T-helper 17 cell (primary cell): Measurements from ENCODE around the gene VWCE. TPM values are rescaled to one million over a fixed set of nuclear protein-coding genes. Genes with fewer than 3 reads are reported as not detected.

Source experiments
- ATAC-seq: fragments of 150-1000 bp; cut with Tn5 transposase; 2 replicates; pipeline ENCODE4 v1.10.0; 2021; ENCODE audit warnings: mild to moderate bottlenecking, moderate library complexity
- DNase-seq, 3 donors: peaks; one replicate each; pipeline versions ENCODE4 v3.0.0 to v3.0.0-alpha.2; 2020 to 2021
- H3K9me3 ChIP-seq: one replicate; pipeline ENCODE4 v1.7.0; 2013; ENCODE audit warnings: low read length, mild to moderate bottlenecking; ENCODE audit not compliant: control insufficient read depth, poor library complexity, severe bottlenecking
- H3K27ac Mint-ChIP-seq: one replicate; pipeline ENCODE4 v1.8.0; 2022; ENCODE audit warnings: mild to moderate bottlenecking, moderate library complexity, mixed read lengths
- H3K27me3 Mint-ChIP-seq: one replicate; pipeline ENCODE4 v1.8.0; 2022; ENCODE audit warnings: mixed read lengths
- H3K36me3 Mint-ChIP-seq: one replicate; pipeline ENCODE4 v1.8.0; 2022; ENCODE audit warnings: low read depth, mixed read lengths
- H3K4me1 Mint-ChIP-seq: one replicate; pipeline ENCODE4 v1.8.0; 2022; ENCODE audit warnings: mild to moderate bottlenecking, mixed read lengths
- H3K4me3 Mint-ChIP-seq: one replicate; pipeline ENCODE4 v1.8.0; 2022; ENCODE audit warnings: mild to moderate bottlenecking, moderate library complexity, mixed read lengths
- total RNA-seq, 4 donors: library from RNA in 2 of 4; stranded (reverse) in 2 of 4; gene quantifications; one replicate each; pipeline ENCODE4 v1.2.3 and lab custom pipeline; 2022 to 2026

The VWCE gene
- total RNA-seq, 2 donors from 2014 or later = 0.65 to 1.4 TPM

- no peak for DNase-seq
- Mint-ChIP-seq H3K27ac (no peak overlapping the region), H3K27me3 (no peaks in the 10 kb centered on the region), H3K36me3 (peaks cover 8% of the 10 kb centered on the region), H3K4me1 (no peaks in the 10 kb centered on the region), H3K4me3 (no peak overlapping the region)
- ATAC-seq = no peak
- H3K9me3 ChIP-seq = no peaks in the 10 kb centered on the region
Measured at GRCh38 chr11:61309141-61309540, 14.0 kb upstream of the VWCE start.

DNA sequence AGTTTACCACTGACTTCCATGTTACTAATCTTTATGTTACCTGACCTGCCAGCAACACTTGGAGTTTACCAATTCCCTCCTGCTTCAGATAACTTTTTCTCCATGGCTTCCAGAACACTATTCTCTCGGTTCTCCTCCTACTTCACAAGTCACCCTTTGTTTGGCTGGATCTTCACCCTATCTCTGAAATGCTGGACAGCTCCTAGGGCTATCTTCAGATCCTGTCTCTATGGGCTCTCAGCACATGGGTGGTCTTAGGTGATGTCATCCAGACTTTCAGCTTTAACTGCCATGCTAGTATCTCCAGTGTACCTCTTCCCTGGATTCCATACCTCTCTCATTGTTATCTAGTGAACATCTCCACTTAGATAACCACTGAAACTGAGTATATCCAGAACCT, 12.2 kb upstream of the VWCE start:
- H3K27ac Mint-ChIP-seq = no peak overlapping the region
- H3K4me1 Mint-ChIP-seq = no peaks in the 10 kb centered on the region
- ATAC-seq (no peak), DNase-seq (no peak)
- H3K27me3 Mint-ChIP-seq = no peaks in the 10 kb centered on the region
- peaks cover 6% of the 10 kb centered on the region for H3K36me3 Mint-ChIP-seq
- H3K4me3 Mint-ChIP-seq = no peak overlapping the region
- no peaks in the 10 kb centered on the region for H3K9me3 ChIP-seq

GRCh38 chr11:61306221-61306620, 11.1 kb upstream of the VWCE start:
- no peak for ATAC-seq
- H3K4me1 Mint-ChIP-seq = no peaks in the 10 kb centered on the region
- no peak overlapping the region for H3K4me3 Mint-ChIP-seq
- no peaks in the 10 kb centered on the region for H3K9me3 ChIP-seq
- no peak for DNase-seq
- H3K27me3 Mint-ChIP-seq = no peaks in the 10 kb centered on the region
- no peak overlapping the region for H3K27ac Mint-ChIP-seq
- peaks cover 9% of the 10 kb centered on the region for H3K36me3 Mint-ChIP-seq

GRCh38 chr11:61305417-61305816, 10.3 kb upstream of the VWCE start:
- DNase-seq (no peak), ATAC-seq (no peak)
- H3K9me3 ChIP-seq = no peaks in the 10 kb centered on the region
- no peaks in the 10 kb centered on the region for H3K27me3 Mint-ChIP-seq
- H3K36me3 Mint-ChIP-seq = peaks cover 8% of the 10 kb centered on the region
- no peak overlapping the region for H3K4me3 Mint-ChIP-seq
- H3K4me1 Mint-ChIP-seq = peaks cover 1% of the 10 kb centered on the region
- no peak overlapping the region for H3K27ac Mint-ChIP-seq

GRCh38 chr11:61303725-61304124, 8.6 kb upstream of the VWCE start:
- DNase-seq (no peak), ATAC-seq (no peak)
- Mint-ChIP-seq H3K36me3 (peaks cover 11% of the 10 kb centered on the region), H3K27ac (no peak overlapping the region), H3K4me3 (no peak overlapping the region), H3K27me3 (no peaks in the 10 kb centered on the region), H3K4me1 (peaks cover 14% of the 10 kb centered on the region)
- no peaks in the 10 kb centered on the region for H3K9me3 ChIP-seq

DNA sequence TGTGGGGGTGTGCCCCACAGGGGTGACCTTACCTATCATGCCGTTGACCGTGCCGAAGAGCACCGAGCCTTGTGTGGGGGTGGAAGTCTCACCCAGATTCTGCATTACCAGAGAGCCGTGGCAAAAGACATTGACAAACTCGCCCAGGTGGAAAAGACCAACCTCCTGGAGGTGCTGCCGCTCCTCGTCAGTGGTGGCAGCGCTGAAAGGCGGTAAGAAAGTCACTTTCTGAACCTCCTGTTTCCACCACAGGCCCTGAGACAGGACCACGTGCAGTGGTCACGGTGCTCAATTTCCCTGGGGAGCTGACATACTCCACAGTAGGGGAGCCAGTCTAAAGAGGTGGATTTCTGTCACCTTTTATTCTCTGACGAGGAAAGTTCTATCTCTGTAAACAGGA, 7.4 kb upstream of the VWCE start:
- H3K27ac Mint-ChIP-seq = no peak overlapping the region
- H3K9me3 ChIP-seq = no peaks in the 10 kb centered on the region
- no peak for DNase-seq
- no peak overlapping the region for H3K4me3 Mint-ChIP-seq
- peaks cover 20% of the 10 kb centered on the region for H3K4me1 Mint-ChIP-seq
- H3K27me3 Mint-ChIP-seq = no peaks in the 10 kb centered on the region
- peaks cover 12% of the 10 kb centered on the region for H3K36me3 Mint-ChIP-seq
- ATAC-seq = no peak

GRCh38 chr11:61298663-61299244, 3.6 kb upstream of the VWCE start:
- Mint-ChIP-seq H3K27ac (peak overlapping the region; percentile 47), H3K36me3 (peaks cover 16% of the 10 kb centered on the region), H3K4me3 (no peak overlapping the region), H3K4me1 (peaks cover 30% of the 10 kb centered on the region), H3K27me3 (peaks cover 5% of the 10 kb centered on the region)
- H3K9me3 ChIP-seq = no peaks in the 10 kb centered on the region
- DNase-seq (no peak), ATAC-seq (no peak)

DNA sequence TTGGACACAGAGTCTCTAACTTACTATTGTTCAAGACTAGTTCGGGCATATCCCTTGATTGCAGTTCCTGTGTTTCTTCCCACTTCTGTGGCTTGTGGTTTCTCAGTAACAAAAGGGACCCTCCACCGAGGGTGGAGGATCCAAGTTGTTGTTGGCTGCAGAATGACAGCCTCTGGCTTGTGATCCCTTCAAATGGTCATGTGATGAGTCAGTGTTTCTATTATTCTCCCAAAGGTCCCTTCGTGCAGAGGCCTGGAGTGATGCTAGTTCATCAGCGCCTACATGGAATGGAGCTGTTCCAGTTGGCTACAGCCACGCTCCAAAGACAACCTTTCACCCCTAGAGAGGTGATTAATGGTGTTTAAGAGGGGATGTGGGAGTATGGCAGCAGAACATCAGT, 2.6 kb upstream of the VWCE start:
- Mint-ChIP-seq H3K36me3 (peaks cover 16% of the 10 kb centered on the region), H3K4me3 (no peak overlapping the region), H3K4me1 (peaks cover 30% of the 10 kb centered on the region), H3K27me3 (peaks cover 10% of the 10 kb centered on the region), H3K27ac (no peak overlapping the region)
- no peaks in the 10 kb centered on the region for H3K9me3 ChIP-seq
- DNase-seq (no peak), ATAC-seq (no peak)

DNA sequence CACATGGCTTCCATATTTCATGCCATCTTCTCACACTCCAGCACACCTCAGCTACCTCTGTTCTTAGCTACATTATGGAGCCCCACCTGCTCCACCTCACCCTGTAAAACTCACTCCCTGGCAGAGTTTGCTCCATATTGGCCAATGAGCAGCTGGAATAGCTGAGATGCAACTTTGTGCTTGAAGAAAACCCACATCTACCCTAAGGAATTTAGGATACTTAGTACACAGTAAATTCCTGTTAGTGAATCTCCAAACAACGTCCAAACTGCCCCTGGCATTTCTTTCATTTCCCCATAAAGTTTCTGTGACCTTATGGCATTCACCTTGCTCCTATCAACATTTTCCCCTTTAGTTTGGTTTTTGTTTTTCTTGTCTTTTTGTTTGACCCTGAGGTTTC, 2.2 kb upstream of the VWCE start:
- Mint-ChIP-seq H3K27me3 (peaks cover 14% of the 10 kb centered on the region), H3K4me1 (peaks cover 30% of the 10 kb centered on the region), H3K4me3 (peak overlapping the region; percentile 55), H3K27ac (no peak overlapping the region), H3K36me3 (peaks cover 19% of the 10 kb centered on the region)
- DNase-seq = no peak
- no peak for ATAC-seq
- H3K9me3 ChIP-seq = no peaks in the 10 kb centered on the region

DNA sequence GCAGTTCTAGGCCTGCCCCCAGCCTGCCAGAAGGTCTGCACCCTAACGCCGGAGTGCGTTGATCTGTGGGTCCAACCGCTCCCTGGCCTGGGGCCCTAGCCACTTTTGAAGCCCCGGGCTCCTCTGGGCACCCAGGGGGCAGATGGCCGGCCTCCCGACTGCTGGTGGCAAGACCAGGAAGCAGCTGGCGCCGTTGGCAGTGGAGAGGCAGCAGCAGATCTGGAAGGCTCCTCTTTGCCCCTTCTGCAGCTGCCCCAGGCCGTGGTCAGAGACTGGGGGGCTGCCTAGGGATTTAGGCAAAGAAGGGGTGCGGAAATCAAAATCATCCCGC, 445 bp upstream of the VWCE start:
- ATAC-seq (no peak), DNase-seq (no peak)
- peaks cover 17% of the 10 kb centered on the region for H3K27me3 Mint-ChIP-seq
- H3K27ac Mint-ChIP-seq = no peak overlapping the region
- peak overlapping the region; percentile 86 for H3K4me3 Mint-ChIP-seq
- H3K4me1 Mint-ChIP-seq = peaks cover 30% of the 10 kb centered on the region
- peaks cover 16% of the 10 kb centered on the region for H3K36me3 Mint-ChIP-seq
- H3K9me3 ChIP-seq = no peaks in the 10 kb centered on the region

GRCh38 chr11:61293867-61294716, 1.0 kb downstream of the VWCE start:
- peaks cover 20% of the 10 kb centered on the region for H3K4me1 Mint-ChIP-seq
- H3K4me3 Mint-ChIP-seq = peak overlapping the region; percentile 86
- DNase-seq (no peak), ATAC-seq (peak; percentile 47)
- peaks cover 17% of the 10 kb centered on the region for H3K27me3 Mint-ChIP-seq
- H3K36me3 Mint-ChIP-seq = peaks cover 11% of the 10 kb centered on the region
- H3K9me3 ChIP-seq = no peaks in the 10 kb centered on the region
- no peak overlapping the region for H3K27ac Mint-ChIP-seq

DNA sequence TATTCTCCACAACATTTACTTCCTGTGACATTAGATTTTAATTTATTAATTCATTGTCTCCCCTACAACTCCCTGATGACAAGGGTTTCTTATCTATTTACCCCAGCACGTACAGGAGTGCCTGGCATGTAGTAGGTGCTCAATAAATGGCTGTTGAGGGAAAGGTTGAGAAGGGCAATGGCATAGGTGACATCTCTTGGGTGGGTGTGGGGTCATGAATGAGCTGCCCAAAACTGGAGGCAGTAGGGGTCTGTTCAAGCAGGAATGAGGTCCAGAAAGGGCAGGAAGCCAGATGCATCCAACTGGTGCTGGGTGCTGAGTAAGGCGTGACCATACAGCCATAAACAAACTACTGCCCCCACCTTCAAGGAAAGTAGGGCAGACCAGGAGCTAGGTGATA, 2.8 kb downstream of the VWCE start:
- DNase-seq (no peak), ATAC-seq (no peak)
- H3K9me3 ChIP-seq = no peaks in the 10 kb centered on the region
- Mint-ChIP-seq H3K4me1 (peaks cover 8% of the 10 kb centered on the region), H3K27me3 (peaks cover 20% of the 10 kb centered on the region), H3K4me3 (peak overlapping the region; percentile 28), H3K36me3 (peaks cover 8% of the 10 kb centered on the region), H3K27ac (no peak overlapping the region)

DNA sequence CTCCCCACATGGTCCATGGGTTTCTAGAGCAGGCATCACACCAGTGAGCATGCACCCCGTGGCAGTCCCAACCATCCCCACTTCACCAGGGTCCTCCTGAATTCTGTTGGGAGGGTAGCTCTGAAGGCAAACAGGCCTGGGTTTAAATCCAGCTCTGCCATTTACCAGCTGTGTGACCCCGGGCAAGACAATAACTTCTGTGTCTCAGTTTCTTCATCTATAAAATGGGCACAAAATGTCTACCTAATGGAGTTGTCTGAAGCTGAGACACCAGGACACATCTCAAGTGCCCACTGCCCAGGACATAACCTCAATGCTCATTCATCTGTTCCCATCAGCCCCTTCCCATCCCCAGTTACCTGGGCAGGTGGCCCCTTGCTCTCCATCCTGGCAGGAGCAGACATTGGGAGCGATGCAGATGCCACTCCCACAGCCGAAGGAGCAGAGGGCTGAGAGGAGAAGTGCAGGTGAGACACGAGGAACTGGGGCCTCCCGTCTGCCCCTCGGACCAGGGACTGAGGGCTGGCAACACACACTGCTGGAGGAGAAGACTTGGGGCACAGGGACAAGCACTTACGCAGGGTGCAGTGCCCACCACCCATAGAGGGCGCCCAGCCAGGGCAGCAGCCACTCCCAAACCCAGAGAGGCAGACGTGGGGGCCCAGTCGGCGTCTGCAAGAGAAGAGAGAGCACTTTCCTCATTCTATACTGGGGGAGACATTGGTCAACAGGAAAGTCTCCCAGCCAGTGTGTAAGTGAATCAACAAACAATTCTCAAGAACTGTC, 4.0 kb downstream of the VWCE start:
- peaks cover 4% of the 10 kb centered on the region for H3K36me3 Mint-ChIP-seq

More for the DNA sequence above, 4.0 kb downstream of the VWCE start:
- no peak for ATAC-seq
- Mint-ChIP-seq H3K27ac (no peak overlapping the region), H3K27me3 (peaks cover 27% of the 10 kb centered on the region), H3K4me3 (no peak overlapping the region), H3K4me1 (peaks cover 7% of the 10 kb centered on the region)
- no peak for DNase-seq
- H3K9me3 ChIP-seq = no peaks in the 10 kb centered on the region
